HepG2 (cell line): ENCODE data around the gene CARHSP1.

Source experiments
- GABPA ChIP-seq, 2 experiments: IDR thresholded peaks; 2 replicates each; pipeline ENCODE4 v1.6.1; 2011 to 2016; ENCODE audit warnings: low read depth in 2 of 2, low read length in 1 of 2, missing biosample characterization in 1 of 2, missing genetic modification characterization in 1 of 2
- MIXL1 ChIP-seq: IDR thresholded peaks from 2 replicates; pipeline ENCODE4 v1.6.1; 2016
- TCF7 ChIP-seq: sonication (generic); IDR thresholded peaks from 2 replicates; pipeline ENCODE4 v1.6.1; 2016; ENCODE audit warnings: antibody characterized with exemption, low read depth
- ZNF224 ChIP-seq: sonication (generic); formaldehyde crosslinking; IDR thresholded peaks from 2 replicates; pipeline ENCODE4 v1.5.0; 2020; ENCODE audit warnings: mild to moderate bottlenecking, missing genetic modification reagents
- ZNF484 ChIP-seq: sonication (generic); formaldehyde crosslinking; IDR thresholded peaks from 2 replicates; pipeline ENCODE4 v1.5.1; 2020; ENCODE audit warnings: mild to moderate bottlenecking, low read depth, missing genetic modification reagents, borderline replicate concordance
- ZNF543 ChIP-seq: sonication (generic); formaldehyde crosslinking; IDR thresholded peaks from 2 replicates; pipeline ENCODE4 v1.4.0; 2020; ENCODE audit warnings: mild to moderate bottlenecking, missing genetic modification reagents
- ZNF75D ChIP-seq: sonication (generic); formaldehyde crosslinking; IDR thresholded peaks from 2 replicates; pipeline ENCODE4 v1.8.1; 2023; ENCODE audit warnings: missing genetic modification reagents, mild to moderate bottlenecking, borderline replicate concordance
- TF ChIP-seq, protein P1 (sequence below): IDR thresholded peaks from 2 replicates; pipeline ENCODE4 v1.6.1; 2012; ENCODE audit warnings: inconsistent platforms

DNA sequence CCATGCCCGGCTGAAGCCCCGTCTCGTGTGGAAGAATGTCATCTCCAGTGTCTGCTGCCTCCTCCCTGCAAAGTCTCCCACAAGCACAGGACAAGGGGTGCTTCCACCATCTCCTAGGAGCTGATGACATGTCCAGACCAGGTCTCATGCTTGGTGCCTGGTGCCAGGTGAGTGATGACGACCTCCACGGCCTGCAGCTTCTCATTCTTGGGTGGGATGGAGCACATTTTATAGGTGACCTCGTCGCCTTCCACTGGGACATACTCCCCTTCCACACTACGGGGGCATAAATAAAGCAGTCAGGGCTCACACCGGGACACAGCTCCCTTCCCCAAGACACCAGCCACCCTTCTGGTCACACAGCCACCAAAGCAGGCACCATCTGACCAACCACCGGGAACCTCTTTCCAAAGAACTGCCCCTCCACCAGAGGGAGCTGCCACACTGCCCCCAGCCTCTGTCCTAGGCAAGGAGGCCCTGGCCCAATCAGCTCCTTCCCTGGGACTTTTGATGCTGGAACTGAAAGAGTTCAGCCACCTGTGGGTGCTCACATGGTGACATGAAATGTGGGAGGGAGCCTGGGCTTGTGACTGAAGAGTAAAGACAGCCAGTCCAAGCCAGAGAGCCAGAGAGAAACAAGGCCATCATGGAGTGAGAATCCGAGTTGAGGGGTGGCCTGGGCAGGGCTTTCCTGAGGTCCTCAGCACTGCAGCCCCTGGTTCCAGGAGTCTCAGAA lies 13.6 kb downstream of the CARHSP1 start:
- TF ChIP-seq GABPA (IDR thresholded peaks at IDR 0.05; ENCODE audit: low read depth, low read length) (no peak), GABPA (CRISPR knock-in tag; IDR thresholded peaks at IDR 0.05; ENCODE audit: low read depth) (no peak), ZNF75D (no peak), ZNF543 (CRISPR knock-in tag) (no peak), ZNF224 (CRISPR knock-in tag) (no peak), MIXL1 (CRISPR knock-in tag) (no peak), ZNF484 (CRISPR knock-in tag) (no peak), TCF7 (no peak)
- TF ChIP-seq, protein P1, sequence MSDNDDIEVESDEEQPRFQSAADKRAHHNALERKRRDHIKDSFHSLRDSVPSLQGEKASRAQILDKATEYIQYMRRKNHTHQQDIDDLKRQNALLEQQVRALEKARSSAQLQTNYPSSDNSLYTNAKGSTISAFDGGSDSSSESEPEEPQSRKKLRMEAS = no peak
